HG02884 (cell line): ENCODE data around the gene KCNK16.

Experiments
- ATAC-seq: cut with Tn5 transposase; IDR thresholded peaks from one replicate; pipeline ENCODE4 v1.9.1; 2021; ENCODE audit warnings: mild to moderate bottlenecking, moderate library complexity; ENCODE audit not compliant: unreplicated experiment

The KCNK16 gene

DNA sequence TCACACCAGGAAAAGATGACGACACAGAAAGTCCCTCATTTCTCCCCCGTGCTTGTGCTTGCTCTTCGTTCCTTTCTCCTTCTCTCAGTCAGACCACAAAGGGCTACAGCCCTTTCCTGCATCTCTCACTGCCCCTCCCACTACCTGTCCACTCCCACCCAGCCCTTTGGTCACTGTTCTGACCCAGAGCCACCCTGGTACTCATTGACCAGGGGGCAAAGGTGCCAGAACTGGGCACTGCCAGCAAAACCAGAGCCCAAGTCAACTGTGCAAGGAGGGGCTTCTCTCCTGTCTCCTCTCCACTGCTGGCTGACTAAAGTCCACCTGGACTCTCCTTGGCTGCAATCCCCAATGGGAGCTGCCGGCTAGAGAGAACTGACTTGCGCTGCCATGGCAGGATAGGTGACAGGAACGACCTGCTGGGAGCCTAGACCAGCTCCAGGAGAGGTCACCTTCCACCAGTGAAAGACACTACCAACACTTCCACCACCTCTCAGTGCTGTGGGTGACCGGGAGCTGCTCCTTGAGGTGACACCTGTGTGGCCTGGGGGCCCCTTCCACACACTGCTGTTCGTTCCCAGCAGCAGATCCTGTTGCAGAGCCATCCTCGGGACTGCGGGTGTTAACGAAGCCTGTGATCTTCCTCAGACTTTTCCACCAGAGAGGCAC lies 41.1 kb downstream of the KCNK16 start:
- no peak for ATAC-seq

DNA sequence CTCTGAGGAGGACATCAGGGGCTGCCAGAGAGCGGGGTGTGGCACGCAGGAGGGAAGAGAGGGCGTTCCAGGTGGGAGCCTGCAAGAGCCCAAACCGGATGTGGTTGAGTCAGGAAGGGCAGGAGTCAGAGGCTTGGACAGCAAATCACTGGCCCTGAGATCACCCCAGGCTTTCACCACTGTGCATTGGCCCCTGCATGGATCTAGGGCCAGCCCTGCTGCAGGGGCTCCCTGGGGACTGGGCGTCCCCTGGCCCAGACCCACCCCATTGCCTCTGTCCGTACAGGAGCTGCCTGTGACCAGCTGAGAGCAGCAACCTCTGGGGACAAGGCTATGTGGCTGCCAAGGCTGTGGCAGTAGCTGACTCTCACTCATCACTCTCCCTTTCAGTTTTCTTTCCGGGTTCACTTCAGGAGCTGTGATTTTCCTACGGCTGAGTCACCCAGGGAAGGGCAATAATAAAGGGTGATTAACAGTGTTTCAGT lies 42.2 kb downstream of the KCNK16 start:
- ATAC-seq = no peak

DNA sequence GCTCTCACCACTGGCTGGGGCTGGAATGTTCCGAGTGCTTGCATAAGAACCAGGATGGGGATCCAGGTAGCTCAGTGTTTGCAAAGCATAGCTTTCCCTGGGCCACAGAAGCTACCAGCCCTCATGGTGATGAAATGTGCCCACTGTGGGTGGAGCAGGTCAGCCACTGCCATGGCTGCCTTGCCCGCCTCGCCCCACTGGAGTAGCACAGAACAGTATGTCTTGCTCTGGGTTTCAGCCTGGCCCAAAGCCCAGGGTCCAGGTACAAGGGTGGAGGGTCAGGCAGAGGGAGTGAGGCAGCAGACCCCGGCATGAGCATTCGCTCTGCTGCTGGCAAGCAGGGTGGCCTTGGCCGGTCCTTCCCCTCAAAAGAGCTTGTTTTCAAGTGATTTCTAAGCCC lies 43.0 kb downstream of the KCNK16 start:
- ATAC-seq = no peak

DNA sequence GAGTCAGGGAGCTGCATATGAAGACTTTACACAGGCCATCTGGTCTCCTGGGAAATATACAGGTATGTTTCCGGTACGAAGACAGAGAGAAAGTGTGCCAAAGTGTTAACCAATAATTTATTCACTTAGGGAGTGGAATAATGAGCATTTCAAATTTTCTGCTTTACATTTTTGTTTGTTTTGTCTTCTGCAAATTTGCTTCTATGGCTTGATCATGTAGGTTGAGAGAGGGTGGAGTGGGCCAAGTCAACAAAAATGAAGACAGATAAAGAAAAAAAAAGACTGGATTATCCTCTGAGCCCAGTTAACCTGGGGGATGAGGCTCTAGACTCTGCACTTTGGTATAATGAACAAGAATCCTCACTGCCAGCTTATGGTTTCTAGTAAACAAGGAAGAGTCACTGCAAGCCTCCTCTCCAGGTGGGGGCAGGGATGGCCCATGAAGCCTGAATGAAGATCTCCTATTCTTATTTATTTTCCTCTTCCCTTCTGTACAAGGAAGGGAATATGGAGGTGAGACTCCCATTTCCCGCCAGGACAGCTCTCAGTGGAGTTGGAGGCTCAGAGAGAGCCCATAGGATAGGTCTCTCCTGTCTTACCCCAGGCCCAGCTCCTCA lies 46.0 kb downstream of the KCNK16 start:
- ATAC-seq = no peak

DNA sequence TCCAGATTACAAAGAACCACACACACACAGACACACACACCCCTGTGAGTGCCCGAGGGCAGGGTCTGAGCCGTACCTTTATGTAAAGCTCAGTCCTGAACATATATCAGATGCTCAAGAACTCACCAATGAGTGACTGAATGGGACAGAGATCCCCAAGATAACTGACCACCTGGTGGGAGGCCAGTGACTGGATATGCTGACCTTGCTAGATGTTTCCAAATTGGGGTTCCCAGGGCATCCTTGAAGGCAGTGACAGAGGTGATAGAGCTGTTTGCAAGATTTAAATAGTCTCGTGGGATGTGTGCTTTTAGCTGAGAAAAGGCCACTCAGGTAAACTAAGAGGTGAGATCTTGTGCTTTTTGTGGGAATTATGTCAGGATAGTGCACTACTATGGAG lies 47.6 kb downstream of the KCNK16 start:
- ATAC-seq = no peak

DNA sequence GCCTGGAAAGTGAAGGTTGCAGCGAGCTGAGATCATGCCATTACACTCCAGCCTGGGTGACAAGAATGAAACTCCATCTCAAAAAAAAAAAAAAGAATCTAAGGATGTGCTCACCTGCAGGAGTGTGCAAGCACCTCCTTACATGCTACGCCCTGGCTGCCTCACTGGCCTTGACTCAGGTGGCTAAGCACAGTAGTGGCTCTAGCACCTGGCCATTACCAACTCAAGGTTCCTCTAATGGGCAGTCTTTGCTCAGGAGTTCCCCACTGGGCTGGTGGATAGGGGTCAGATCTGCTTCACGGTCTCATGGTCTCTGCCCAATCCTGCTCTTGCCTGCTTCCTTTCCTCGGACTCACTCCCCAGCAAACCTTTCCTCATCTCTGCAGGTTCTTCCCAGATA lies 48.0 kb downstream of the KCNK16 start:
- no peak for ATAC-seq

DNA sequence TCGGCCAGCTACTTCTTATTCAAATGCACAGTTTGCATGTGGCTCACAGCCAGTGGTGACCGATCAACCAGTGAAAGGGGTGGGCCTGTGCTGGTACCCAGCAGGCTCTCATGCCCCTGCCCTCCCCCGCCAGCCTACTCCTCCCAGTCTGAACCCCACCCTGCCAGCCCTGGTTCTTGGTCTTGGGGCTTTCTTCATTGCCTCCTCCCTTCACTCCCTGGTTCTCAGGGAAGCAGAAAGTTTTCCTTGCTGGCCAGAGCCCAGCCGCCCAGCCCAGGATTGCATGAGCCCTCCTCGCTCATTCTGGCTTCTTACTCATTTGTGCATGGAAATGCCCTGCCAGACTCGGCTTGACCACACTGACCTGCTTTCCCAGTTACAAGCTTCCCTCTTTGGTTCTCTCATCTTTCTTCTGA lies 49.1 kb downstream of the KCNK16 start:
- ATAC-seq = no peak

DNA sequence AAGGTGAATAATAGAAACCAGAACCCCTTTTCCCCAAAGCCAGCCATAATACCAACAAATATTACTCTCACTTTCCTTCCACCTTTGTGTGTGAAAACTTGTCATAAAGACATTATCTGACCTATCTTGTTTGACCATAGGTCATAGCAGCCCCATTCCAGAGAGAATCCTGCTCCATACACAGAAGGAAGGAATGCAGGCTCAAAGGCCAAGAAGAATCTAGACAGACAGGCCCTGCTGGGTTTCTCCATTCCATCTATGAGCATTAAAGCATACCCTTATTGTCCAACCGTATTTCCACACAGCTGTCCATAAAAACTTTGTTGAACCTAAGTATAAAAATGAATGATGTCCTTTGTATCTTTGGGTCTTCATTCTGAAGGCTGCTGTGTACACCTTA lies 52.5 kb downstream of the KCNK16 start:
- no peak for ATAC-seq

DNA sequence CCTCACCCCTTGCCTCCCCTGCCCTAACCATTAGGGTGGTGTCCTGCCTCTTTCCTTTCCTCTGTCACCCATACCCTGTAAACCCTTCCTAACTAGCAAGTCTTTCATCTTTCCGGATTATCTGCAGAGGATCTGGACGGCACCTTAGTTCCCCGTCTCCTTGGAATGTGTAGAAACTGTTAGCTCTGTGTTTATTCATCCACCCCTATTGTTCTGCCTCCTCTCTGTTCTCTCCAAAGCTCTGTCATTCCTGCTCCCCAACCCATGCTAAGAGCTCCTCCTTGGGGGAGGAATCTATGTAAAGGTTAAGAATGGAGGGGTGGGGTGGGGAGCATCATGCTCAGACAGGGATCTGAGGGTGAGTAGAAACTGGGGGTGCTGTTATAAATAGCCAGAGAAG lies 53.8 kb downstream of the KCNK16 start:
- ATAC-seq = no peak

DNA sequence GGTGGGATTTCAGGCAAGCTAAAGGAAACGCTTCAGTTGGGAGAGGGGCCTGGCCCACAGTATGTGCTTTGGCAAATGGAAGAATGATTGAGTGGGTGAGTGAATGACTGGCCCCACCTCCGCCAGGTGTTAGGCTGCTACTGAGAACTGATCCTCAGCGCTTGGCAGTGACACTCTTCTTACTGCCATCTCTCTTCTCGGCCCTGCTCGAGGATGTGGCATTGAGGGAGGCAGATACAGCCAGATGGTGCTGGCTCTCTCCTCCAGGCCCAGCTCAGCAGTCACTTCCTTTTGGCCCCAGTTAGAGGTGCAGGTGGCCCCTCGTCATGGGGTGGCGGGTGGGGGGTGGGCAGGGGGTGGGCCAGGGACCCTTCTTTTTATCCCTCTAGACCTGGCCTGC lies 54.3 kb downstream of the KCNK16 start:
- ATAC-seq = no peak

DNA sequence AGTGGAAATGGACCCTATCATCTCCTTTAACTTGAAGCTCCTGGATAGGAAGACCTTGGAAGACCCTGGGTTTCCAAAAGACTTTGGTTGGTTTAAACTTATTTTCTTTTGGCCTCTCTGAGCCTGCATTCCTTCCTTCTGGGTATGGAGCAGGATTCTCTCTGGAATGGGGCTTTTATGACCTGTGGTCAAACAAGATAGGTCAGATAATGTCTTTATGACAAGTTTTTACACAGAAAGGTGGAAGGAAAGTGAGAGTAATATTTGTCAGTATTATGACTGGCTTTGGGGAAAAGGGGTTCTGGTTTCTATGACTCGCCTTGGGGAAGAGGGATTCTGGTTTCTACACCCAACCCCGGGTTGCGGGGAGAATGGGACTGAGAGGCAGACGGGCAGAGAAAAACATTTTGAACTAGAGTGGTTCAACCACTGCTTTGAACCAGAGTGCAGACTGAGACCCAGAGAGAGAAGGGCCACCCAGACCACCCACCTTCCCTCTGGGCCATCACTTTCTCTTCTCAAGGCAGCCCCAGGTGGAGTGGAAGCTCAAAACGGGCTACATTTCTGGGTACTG lies 55.6 kb downstream of the KCNK16 start:
- no peak for ATAC-seq

DNA sequence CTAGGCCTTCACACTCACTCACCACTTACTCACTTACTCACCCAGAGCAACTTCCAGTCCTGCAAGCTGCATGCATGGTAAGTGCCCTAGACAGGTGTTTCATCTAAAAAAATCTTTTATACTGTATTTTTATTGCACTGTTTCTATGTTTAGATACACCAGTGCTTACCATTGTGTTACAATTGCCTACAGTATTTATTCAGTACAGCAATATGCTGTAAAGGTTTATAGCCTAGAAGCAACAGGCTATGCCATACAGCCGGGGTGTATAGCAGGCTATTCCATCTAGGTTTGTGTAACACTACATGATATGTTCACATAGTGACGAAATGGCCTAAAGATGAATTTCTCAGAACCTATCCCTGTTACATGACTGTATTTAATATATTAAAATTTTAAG lies 56.1 kb downstream of the KCNK16 start:
- ATAC-seq = no peak
